GM23338 (cell line): Measurements from ENCODE around the gene BTN1A1. TPM values are rescaled to one million over a fixed set of nuclear protein-coding genes. Genes with fewer than 3 reads are reported as not detected.
A peak's percentile ranks its signal among the peaks of the same experiment; 100 is the strongest.
"Not testable (repeated sequence)": the region's sequence is repeated elsewhere in the genome, so short reads cannot be mapped to it uniquely, and the experiment has no call there.

Experiments
- ATAC-seq: fragments of 200-7000 bp; cut with Tn5 transposase; 3 replicates; pipeline ENCODE4 v1.9.1; 2020
- DNase-seq: peaks from one replicate; pipeline ENCODE4 v3.0.0-alpha.2; 2015; ENCODE audit warnings: low spot score
- H2AFZ ChIP-seq: fragments of 200-600 bp; sonication (generic); 2 replicates; pipeline ENCODE4 v1.8.0; 2016; ENCODE audit warnings: antibody characterized with exemption, mild to moderate bottlenecking, moderate library complexity
- H3F3A ChIP-seq: fragments of 200-600 bp; sonication (generic); replicated peaks from 2 replicates; pipeline ENCODE4 v1.8.0; 2017; ENCODE audit warnings: antibody characterized with exemption, mixed run types, low read depth
- H3K27ac ChIP-seq: fragments of 200-600 bp; sonication (generic); 2 replicates; pipeline ENCODE4 v1.6.1; 2016; ENCODE audit warnings: low read depth
- H3K27me3 ChIP-seq: fragments of 200-600 bp; sonication (generic); 2 replicates; pipeline ENCODE4 v1.8.0; 2016; ENCODE audit warnings: mild to moderate bottlenecking, mixed run types, moderate library complexity; ENCODE audit not compliant: insufficient read depth
- H3K36me3 ChIP-seq: fragments of 200-600 bp; sonication (generic); 2 replicates; pipeline ENCODE4 v1.8.0; 2016; ENCODE audit warnings: mild to moderate bottlenecking; ENCODE audit not compliant: insufficient read depth
- H3K4me1 ChIP-seq: fragments of 200-600 bp; sonication (generic); 2 replicates; pipeline ENCODE4 v1.8.0; 2016; ENCODE audit warnings: mild to moderate bottlenecking, moderate library complexity; ENCODE audit not compliant: insufficient read depth
- H3K4me2 ChIP-seq: fragments of 200-600 bp; sonication (generic); 2 replicates; pipeline ENCODE4 v1.7.1; 2017; ENCODE audit warnings: mixed run types
- H3K4me3 ChIP-seq: fragments of 200-600 bp; sonication (generic); 2 replicates; pipeline ENCODE4 v1.6.1; 2016; ENCODE audit warnings: mixed run types
- H3K79me2 ChIP-seq: fragments of 200-600 bp; sonication (generic); replicated peaks from 2 replicates; pipeline ENCODE4 v1.8.0; 2017; ENCODE audit warnings: mild to moderate bottlenecking; ENCODE audit not compliant: insufficient read depth
- H3K9me2 ChIP-seq: fragments of 200-600 bp; sonication (generic); 2 replicates; pipeline ENCODE4 v1.8.0; 2017; ENCODE audit not compliant: insufficient read depth
- H4K20me1 ChIP-seq: fragments of 200-600 bp; sonication (generic); replicated peaks from 2 replicates; pipeline ENCODE4 v1.8.0; 2017; ENCODE audit warnings: mild to moderate bottlenecking; ENCODE audit not compliant: insufficient read depth
- H3K27ac Mint-ChIP-seq: 2 replicates; pipeline ENCODE4 v1.8.0; 2020; ENCODE audit warnings: inconsistent platforms, mild to moderate bottlenecking, moderate library complexity, mixed read lengths
- H3K27me3 Mint-ChIP-seq: 3 replicates; pipeline ENCODE4 v1.8.0; 2022; ENCODE audit warnings: low read depth, mild to moderate bottlenecking, moderate library complexity, mixed read lengths, inconsistent platforms; ENCODE audit not compliant: insufficient read depth, poor library complexity
- H3K36me3 Mint-ChIP-seq: 3 replicates; pipeline ENCODE4 v1.8.0; 2021; ENCODE audit warnings: low read depth, mild to moderate bottlenecking, inconsistent platforms, moderate library complexity, mixed read lengths
- H3K4me1 Mint-ChIP-seq: 3 replicates; pipeline ENCODE4 v1.8.0; 2020; ENCODE audit warnings: mild to moderate bottlenecking, inconsistent platforms, mixed read lengths
- H3K4me3 Mint-ChIP-seq: 3 replicates; pipeline ENCODE4 v1.8.0; 2021; ENCODE audit warnings: moderate library complexity, mild to moderate bottlenecking, inconsistent platforms, mixed read lengths
- H3K9me3 Mint-ChIP-seq: 3 replicates; pipeline ENCODE4 v1.8.0; 2020; ENCODE audit warnings: moderate library complexity, mild to moderate bottlenecking, inconsistent platforms, mixed read lengths
- CREB1 ChIP-seq: fragments of 250-450 bp; sonication (Bioruptor Pico); IDR thresholded peaks from 2 replicates; pipeline ENCODE4 v1.5.0; 2020; ENCODE audit warnings: low read depth, mild to moderate bottlenecking, moderate library complexity
- CTCF ChIP-seq, 2 experiments: fragments of 200-600 bp in 1 of 2; sonication (generic) in 1 of 2; conservative IDR thresholded peaks; 2 replicates each; pipeline versions ENCODE4 v1.5.1 to v1.6.1; 2016 to 2017; ENCODE audit warnings: antibody characterized with exemption in 2 of 2, low read depth in 2 of 2, mild to moderate bottlenecking in 2 of 2, moderate library complexity in 1 of 2
- ETS1 ChIP-seq: IDR thresholded peaks from 2 replicates; pipeline ENCODE4 v1.6.1; 2016; ENCODE audit warnings: antibody characterized with exemption
- EZH2 ChIP-seq: fragments of 200-600 bp; sonication (generic); IDR thresholded peaks from one replicate; pipeline ENCODE4 v1.8.0; 2017; ENCODE audit warnings: antibody characterized with exemption, mild to moderate bottlenecking, low read depth; ENCODE audit not compliant: unreplicated experiment
- POLR2AphosphoS5 ChIP-seq: IDR thresholded peaks from 2 replicates; pipeline ENCODE4 v1.6.1; 2016; ENCODE audit warnings: antibody characterized with exemption, low read depth
- ZNF331 ChIP-seq: fragments of 250-450 bp; sonication (Bioruptor Pico); IDR thresholded peaks from 2 replicates; pipeline ENCODE4 v1.5.0; 2020; ENCODE audit warnings: low read depth, mild to moderate bottlenecking, moderate library complexity
- polyA plus RNA-seq: library from polyadenylated mRNA; unstranded; fragments of >200 nt; fragmentation: Nextera tagmentation; extraction: Ambion mirVana; gene quantifications from 2 replicates; pipeline ENCODE4 v1.2.1, GENCODE V29; 2016
- total RNA-seq: library from RNA; depleted of rRNA; stranded (reverse); fragments of >200 nt; shearing (Covaris generic); gene quantifications from 2 replicates; pipeline ENCODE4 v1.2.3, GENCODE V29; 2014

BTN1A1 gene
- total and polyA plus RNA-seq, 2 experiments from 2014 or later, result 0.13 to 0.38 TPM

GRCh38 chr6:26545627-26546026 is 45.5 kb downstream of the BTN1A1 start (continued):
- TF ChIP-seq ETS1, result no peak
- TF ChIP-seq CREB1 (CRISPR knock-in tag), result no peak
- no peak for TF ChIP-seq POLR2AphosphoS5
- no peak for TF ChIP-seq ZNF331 (CRISPR knock-in tag)

GRCh38 chr6:26547363-26547762 is 47.3 kb downstream of the BTN1A1 start:
- H3K79me2 ChIP-seq, result 0 out of 2 replicates have a peak, but pooled peaks cover 10% of the 10 kb centered on the region
- H3K36me3 Mint-ChIP-seq, result peaks cover 17% of the 10 kb centered on the region
- H3K4me3 Mint-ChIP-seq, H3K27ac Mint-ChIP-seq, H3F3A ChIP-seq, H3K27me3 ChIP-seq, H3K9me2 ChIP-seq, H3K27me3 Mint-ChIP-seq, H3K36me3 ChIP-seq, H3K4me3 ChIP-seq, H3K27ac ChIP-seq, H2AFZ ChIP-seq, H4K20me1 ChIP-seq, H3K4me1 ChIP-seq, DNase-seq, ATAC-seq, H3K4me2 ChIP-seq, H3K9me3 Mint-ChIP-seq: not testable (repeated sequence)
- H3K4me1 Mint-ChIP-seq, result peaks cover 13% of the 10 kb centered on the region

GRCh38 chr6:26550250-26550993 is 50.3 kb downstream of the BTN1A1 start:
- peak overlapping the region; percentile 64; the same call in 1 of the 2 replicates for H2AFZ ChIP-seq
- peak; percentile 97 for DNase-seq
- Mint-ChIP-seq H3K27ac (peak overlapping the region; percentile 98), H3K27me3 (peaks cover 17% of the 10 kb centered on the region), H3K9me3 (no peaks in the 10 kb centered on the region; the same call in 2 of the 3 replicates), H3K36me3 (peaks cover 4% of the 10 kb centered on the region; the same call in 2 of the 3 replicates), H3K4me1 (peaks cover 10% of the 10 kb centered on the region; the same call in 2 of the 3 replicates), H3K4me3 (peak overlapping the region; percentile 78)
- no peaks in the 10 kb centered on the region for H3K36me3 ChIP-seq
- peak overlapping the region; percentile 71 for H3K4me2 ChIP-seq
- H3K4me1 ChIP-seq, result no peaks in the 10 kb centered on the region
- no peaks in the 10 kb centered on the region for H3K27me3 ChIP-seq
- no peaks in the 10 kb centered on the region for H3K79me2 ChIP-seq
- H3F3A ChIP-seq, result 0 out of 2 replicates have a peak, but pooled peaks cover 2% of the 10 kb centered on the region
- peak overlapping the region; percentile 99 for H3K27ac ChIP-seq
- no peaks in the 10 kb centered on the region for H3K9me2 ChIP-seq
- H4K20me1 ChIP-seq, result no peaks in the 10 kb centered on the region
- H3K4me3 ChIP-seq, result peak overlapping the region; percentile 56
- TF ChIP-seq POLR2AphosphoS5, result peak; percentile 63; the same call in 1 of the 2 replicates
- TF ChIP-seq EZH2, result no peak
- peak in 1 of 2 experiments; percentile 36; a peak in 2 of 4 replicates for TF ChIP-seq CTCF (conservative IDR thresholded peaks at IDR 0.05; ENCODE audit: low read depth in 2 of 2)
- ATAC-seq, result peak; percentile 75
